ENCODE results near the gene EPS8L2. TPM values are rescaled to one million over a fixed set of nuclear protein-coding genes. Genes with fewer than 3 reads are reported as not detected.

Gene EPS8L2
- total and polyA plus RNA-seq, 10 of the 15 experiments (the other 5 are each of a cell fraction or from before 2014, with no cell fraction given) = 0.76 to 20.0 (median 9.7) TPM

- no peaks in the 10 kb centered on the region for H3K9me3 ChIP-seq (replicated peaks; ENCODE audit: control insufficient read depth, insufficient read depth, low read length)
- H3K27me3 ChIP-seq (replicated peaks in 1 of 2; ENCODE audit: control insufficient read depth in 2 of 2, insufficient read depth in 2 of 2, low read length in 1 of 2) = 0 out of 4 replicates have a peak, but pooled peaks cover 0 to 3% of the 10 kb centered on the region in 2 experiments
- ChIA-PET CTCF (interaction anchor here (1.0 to 8.6 kb wide), 14 partner anchors 13 to 168 kb away, joined by 3 to 127 read pairs (median 4); partner anchors contain the start of genes DEAF1, LMNTD2, PHRF1 and RASSF7), SMC1A (ENCODE audit: uncharacterized antibody, unreplicated experiment) (interaction anchor here (0.7 to 1.9 kb wide), 4 partner anchors 27 to 169 kb away, joined by 3 to 11 read pairs (median 5); partner anchors contain the start of gene TMEM80), RAD21 (ENCODE audit: unreplicated experiment) (interaction anchor here (0.8 to 6.3 kb wide), 10 partner anchors 28 to 275 kb away, joined by 3 to 112 read pairs (median 6); partner anchors contain the start of genes DEAF1, IRF7, PHRF1 and TMEM80), POLR2A (interaction anchor here (0.6 to 8.2 kb wide), 3 partner anchors 10 to 187 kb away, joined by 3 to 72 read pairs (median 6); partner anchors contain the start of genes DEAF1 and TMEM80)
- intact Hi-C loops (cut with micrococcal nuclease; ENCODE audit: unreplicated experiment) (loop anchor here (2.0 to 5.0 kb wide), 3 partner anchors 61 to 169 kb away; partner anchors contain the start of gene IRF7), in situ Hi-C loops (cut with MboI) (loop anchor here (10.0 kb wide), 1 partner anchor 59 kb away; no protein-coding TSS in a partner anchor)
- peaks cover 18% of the 10 kb centered on the region for H3K4me1 ChIP-seq (ENCODE audit: control insufficient read depth, insufficient read depth, low read length)
- H4K20me1 ChIP-seq (ENCODE audit: control insufficient read depth, insufficient read depth) = no peaks in the 10 kb centered on the region; the same call in 1 of the 2 replicates
- no peaks in the 10 kb centered on the region for H3K79me2 ChIP-seq (ENCODE audit: control insufficient read depth, insufficient read depth, low read length)
- no TSS peak for BruUV-seq (replicated peaks)
- TF ChIP-seq SMC3 (IDR thresholded peaks at IDR 0.05; ENCODE audit: borderline replicate concordance, low read length) (peak; percentile 89), CBX3 (IDR thresholded peaks at IDR 0.05; ENCODE audit: borderline replicate concordance, low read depth) (no peak), RAD21 (IDR thresholded peaks at IDR 0.05; ENCODE audit: insufficient read depth, low read depth, low read length) (peak; percentile 88), TARDBP (IDR thresholded peaks at IDR 0.05; ENCODE audit: borderline replicate concordance) (no peak), CTCF (IDR thresholded peaks at IDR 0.05 in 2 of 3, conservative IDR thresholded peaks at IDR 0.05 in 1 of 3; ENCODE audit: control insufficient read depth in 2 of 3, extremely low read depth in 1 of 3, insufficient read depth in 1 of 3, low read depth in 3 of 3, low read length in 3 of 3) (peak; percentile 62 to 79 (median 69)), RUNX3 (IDR thresholded peaks at IDR 0.05; ENCODE audit: low read length) (peak; percentile 25; the same call in 1 of the 2 replicates)
- peak overlapping the region; percentile 50; the same call in 1 of the 2 replicates for H3K4me3 ChIP-seq
- WGBS (ENCODE audit: insufficient coverage, insufficient replicate concordance, low lambda C conversion rate, missing lambda C conversion rate) = 16% methylated on average over 7 of the region's 8 CpGs
- no peaks in the 10 kb centered on the region for H3K36me3 ChIP-seq (ENCODE audit: control insufficient read depth in 2 of 2, insufficient read depth in 2 of 2, low read length in 1 of 2)
- H3K9ac ChIP-seq (ENCODE audit: control insufficient read depth, insufficient read depth, low read length) = no peak overlapping the region
- ATAC-seq = peak; percentile 25
- H3K27ac ChIP-seq (ENCODE audit: control insufficient read depth, insufficient read depth) = no peak overlapping the region
- H2AFZ ChIP-seq (ENCODE audit: control insufficient read depth, low read depth, low read length) = no peak overlapping the region
- FAIRE-seq = peak; percentile 83
- no peak for DNase-seq (ENCODE audit: low read depth, low spot score)
- H3K4me2 ChIP-seq (ENCODE audit: control insufficient read depth, insufficient read depth) = peak overlapping the region; percentile 67; the same call in 1 of the 2 replicates
These were observed 17.3 kb downstream of the EPS8L2 start for GRCh38 chr11:723120-723883.

Measured in GM12878 (cell line).